ENCODE results near the gene ASCL2. TPM values are rescaled to one million over a fixed set of nuclear protein-coding genes. Genes with fewer than 3 reads are reported as not detected.

Gene ASCL2
- total and polyA plus RNA-seq, 2 of the 4 experiments (the other 2 are of a cell fraction), result not detected

GRCh38 chr11:2263724-2264360 is 6.5 kb downstream of the ASCL2 start:
- H3K14ac ChIP-seq (replicated peaks; ENCODE audit: low read depth, low read length), result no peak overlapping the region
- H2BK5ac ChIP-seq (ENCODE audit: low read depth, low read length, poor library complexity, severe bottlenecking), result no peak overlapping the region
- H4K5ac ChIP-seq (ENCODE audit: low read depth, low read length), result no peak overlapping the region
- no peak overlapping the region for H3K4me3 ChIP-seq (ENCODE audit: insufficient read depth, low read depth, low read length)
- no peak overlapping the region for H2BK15ac ChIP-seq (ENCODE audit: low read depth, low read length)
- no peaks in the 10 kb centered on the region for H3K9me1 ChIP-seq (ENCODE audit: insufficient read depth, low read length)
- H2AK5ac ChIP-seq (ENCODE audit: low read depth, low read length), result no peak overlapping the region
- no peak overlapping the region for H2BK20ac ChIP-seq (ENCODE audit: low read depth, low read length)
- BruUV-seq (replicated peaks), result no TSS peak
- H3K4me2 ChIP-seq (ENCODE audit: low read depth, low read length), result no peak overlapping the region
- no peak overlapping the region for H2AFZ ChIP-seq (replicated peaks; ENCODE audit: low read length, poor library complexity)
- WGBS, 2 experiments (ENCODE audit: extremely low coverage in 2 of 2, insufficient read length in 1 of 2), result 60% methylated on average over 3 of the region's 13 CpGs; no CpG with 5 or more reads in 1 of the 2 experiments
- H3K56ac ChIP-seq (ENCODE audit: extremely low read depth, insufficient read depth, low read length), result no peak overlapping the region
- H3K4ac ChIP-seq (ENCODE audit: low read depth, low read length), result no peak overlapping the region
- H4K91ac ChIP-seq (ENCODE audit: insufficient read depth, low read depth, low read length), result no peak overlapping the region
- no peak overlapping the region for H3K9ac ChIP-seq (ENCODE audit: low read depth, low read length)
- CTCF ChIA-PET, result no interaction called here
- dilution Hi-C loops (cut with HindIII; ENCODE audit: low sequenced_read_pairs, unreplicated experiment), result no loop called here
- H3K27me3 ChIP-seq (ENCODE audit: control insufficient read depth, insufficient read depth, low read length), result peaks cover 63% of the 10 kb centered on the region
- no peak overlapping the region for H3K18ac ChIP-seq (ENCODE audit: low read depth, low read length)
- H3K23ac ChIP-seq (ENCODE audit: low read depth, low read length), result no peak overlapping the region
- intact Hi-C loops (cut with micrococcal nuclease), result no loop called here
- H4K8ac ChIP-seq (ENCODE audit: low read depth in 2 of 2, low read length in 2 of 2), result no peak overlapping the region
- no peak overlapping the region for H3K27ac ChIP-seq (ENCODE audit: insufficient read depth, low read length)
- in situ Hi-C loops (cut with MboI; ENCODE audit: low sequenced_read_pairs), result no loop called here
- no peak overlapping the region for H2BK120ac ChIP-seq (ENCODE audit: low read depth, low read length)
- H3K4me1 ChIP-seq (ENCODE audit: control insufficient read depth, insufficient read depth, low read length), result no peaks in the 10 kb centered on the region
- H3K9me3 ChIP-seq (ENCODE audit: control insufficient read depth, insufficient read depth, low read length), result no peaks in the 10 kb centered on the region
- ATAC-seq (ENCODE audit: low read depth) (no peak), DNase-seq (no peak)
- TF ChIP-seq ELK1 (IDR thresholded peaks at IDR 0.05; ENCODE audit: borderline replicate concordance, low read depth, low read length) (no peak), BHLHE40 (IDR thresholded peaks at IDR 0.05; ENCODE audit: low read depth, low read length) (no peak), FOS (IDR thresholded peaks at IDR 0.05; ENCODE audit: low read depth, low read length) (no peak), POLR2A (IDR thresholded peaks at IDR 0.05; ENCODE audit: low read depth, low read length) (no peak), RFX5 (IDR thresholded peaks at IDR 0.05; ENCODE audit: low read depth, low read length) (no peak), MAFK (IDR thresholded peaks at IDR 0.05; ENCODE audit: low read depth, low read length) (no peak), MXI1 (IDR thresholded peaks at IDR 0.05; ENCODE audit: borderline replicate concordance, low read depth, low read length) (no peak), CHD1 (IDR thresholded peaks at IDR 0.05; ENCODE audit: low read depth, low read length) (no peak), RCOR1 (IDR thresholded peaks at IDR 0.05; ENCODE audit: insufficient replicate concordance, low read length) (no peak), RAD21 (IDR thresholded peaks at IDR 0.05; ENCODE audit: low read length) (no peak)
- TF ChIP-seq, protein P1, sequence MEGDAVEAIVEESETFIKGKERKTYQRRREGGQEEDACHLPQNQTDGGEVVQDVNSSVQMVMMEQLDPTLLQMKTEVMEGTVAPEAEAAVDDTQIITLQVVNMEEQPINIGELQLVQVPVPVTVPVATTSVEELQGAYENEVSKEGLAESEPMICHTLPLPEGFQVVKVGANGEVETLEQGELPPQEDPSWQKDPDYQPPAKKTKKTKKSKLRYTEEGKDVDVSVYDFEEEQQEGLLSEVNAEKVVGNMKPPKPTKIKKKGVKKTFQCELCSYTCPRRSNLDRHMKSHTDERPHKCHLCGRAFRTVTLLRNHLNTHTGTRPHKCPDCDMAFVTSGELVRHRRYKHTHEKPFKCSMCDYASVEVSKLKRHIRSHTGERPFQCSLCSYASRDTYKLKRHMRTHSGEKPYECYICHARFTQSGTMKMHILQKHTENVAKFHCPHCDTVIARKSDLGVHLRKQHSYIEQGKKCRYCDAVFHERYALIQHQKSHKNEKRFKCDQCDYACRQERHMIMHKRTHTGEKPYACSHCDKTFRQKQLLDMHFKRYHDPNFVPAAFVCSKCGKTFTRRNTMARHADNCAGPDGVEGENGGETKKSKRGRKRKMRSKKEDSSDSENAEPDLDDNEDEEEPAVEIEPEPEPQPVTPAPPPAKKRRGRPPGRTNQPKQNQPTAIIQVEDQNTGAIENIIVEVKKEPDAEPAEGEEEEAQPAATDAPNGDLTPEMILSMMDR (conservative IDR thresholded peaks at IDR 0.05; ENCODE audit: low read depth, low read length), result no peak
- POLR2A ChIA-PET (ENCODE audit: unreplicated experiment), result no interaction called here
- H3K36me3 ChIP-seq (ENCODE audit: control insufficient read depth, insufficient read depth, low read length), result no peaks in the 10 kb centered on the region
- H3K79me1 ChIP-seq (ENCODE audit: low read depth in 1 of 2, low read length in 2 of 2), result no peaks in the 10 kb centered on the region
- no peak overlapping the region for H2AK9ac ChIP-seq (replicated peaks; ENCODE audit: low read depth, low read length, poor library complexity)
- H4K20me1 ChIP-seq (ENCODE audit: insufficient read depth, low read length), result no peaks in the 10 kb centered on the region

All from IMR-90 (cell line).